ENCODE measurements around the gene TRIM26.

TRIM26 gene

GRCh38 chr6:30154709-30155519 lies 58.3 kb downstream of the TRIM26 start:
- TF ChIP-seq RAD21 (IDR thresholded peaks at IDR 0.05; ENCODE audit: low read depth), result no peak
- TF ChIP-seq TCF12 (IDR thresholded peaks at IDR 0.05; ENCODE audit: low read depth), result no peak
- TF ChIP-seq CREB1 (IDR thresholded peaks at IDR 0.05; ENCODE audit: low read depth), result no peak
- no peak for TF ChIP-seq USF1 (IDR thresholded peaks at IDR 0.05)
- TF ChIP-seq EP300 (IDR thresholded peaks at IDR 0.05; ENCODE audit: borderline replicate concordance), result no peak
- TF ChIP-seq EGR1 (IDR thresholded peaks at IDR 0.05), result no peak
- no peak for TF ChIP-seq YY1 (IDR thresholded peaks at IDR 0.05; ENCODE audit: low read depth)
- TF ChIP-seq CEBPB (IDR thresholded peaks at IDR 0.05), result no peak
- no peak for TF ChIP-seq REST (IDR thresholded peaks at IDR 0.05; ENCODE audit: low read depth)
- no peak for TF ChIP-seq TAF1 (IDR thresholded peaks at IDR 0.05; ENCODE audit: low read depth)
- TF ChIP-seq NFIC (IDR thresholded peaks at IDR 0.05), result no peak
- no peak for TF ChIP-seq MAX (IDR thresholded peaks at IDR 0.05)
- no peak for TF ChIP-seq FOXM1 (IDR thresholded peaks at IDR 0.05; ENCODE audit: borderline replicate concordance, low read depth)
- TF ChIP-seq TEAD4 (IDR thresholded peaks at IDR 0.05), result no peak

GRCh38 chr6:30154061-30154460 lies 59.1 kb downstream of the TRIM26 start:
- no peak for TF ChIP-seq CREB1 (IDR thresholded peaks at IDR 0.05; ENCODE audit: low read depth)
- TF ChIP-seq NFIC (IDR thresholded peaks at IDR 0.05), result no peak
- no peak for TF ChIP-seq EGR1 (IDR thresholded peaks at IDR 0.05)
- no peak for TF ChIP-seq RAD21 (IDR thresholded peaks at IDR 0.05; ENCODE audit: low read depth)
- no peak for TF ChIP-seq TEAD4 (IDR thresholded peaks at IDR 0.05)
- TF ChIP-seq TCF12 (IDR thresholded peaks at IDR 0.05; ENCODE audit: low read depth), result no peak
- no peak for TF ChIP-seq REST (IDR thresholded peaks at IDR 0.05; ENCODE audit: low read depth)
- TF ChIP-seq YY1 (IDR thresholded peaks at IDR 0.05; ENCODE audit: low read depth), result no peak
- TF ChIP-seq MAX (IDR thresholded peaks at IDR 0.05), result no peak

- no peak for TF ChIP-seq MAX (IDR thresholded peaks at IDR 0.05)
- TF ChIP-seq YY1 (IDR thresholded peaks at IDR 0.05; ENCODE audit: low read depth), result no peak
- TF ChIP-seq TEAD4 (IDR thresholded peaks at IDR 0.05), result no peak
- TF ChIP-seq TCF12 (IDR thresholded peaks at IDR 0.05; ENCODE audit: low read depth), result no peak
- TF ChIP-seq EP300 (IDR thresholded peaks at IDR 0.05; ENCODE audit: borderline replicate concordance), result no peak
- TF ChIP-seq EGR1 (IDR thresholded peaks at IDR 0.05), result no peak
- TF ChIP-seq REST (IDR thresholded peaks at IDR 0.05; ENCODE audit: low read depth), result no peak
Observed at GRCh38 chr6:30152910-30153610, 60.1 kb downstream of the TRIM26 start.

- TF ChIP-seq USF1 (IDR thresholded peaks at IDR 0.05), result no peak
- TF ChIP-seq ZBTB7A (IDR thresholded peaks at IDR 0.05; ENCODE audit: low read depth), result no peak
- TF ChIP-seq RAD21 (IDR thresholded peaks at IDR 0.05; ENCODE audit: low read depth), result no peak
- TF ChIP-seq EP300 (IDR thresholded peaks at IDR 0.05; ENCODE audit: borderline replicate concordance), result no peak
- TF ChIP-seq MAX (IDR thresholded peaks at IDR 0.05), result no peak
- no peak for TF ChIP-seq REST (IDR thresholded peaks at IDR 0.05; ENCODE audit: low read depth)
- no peak for TF ChIP-seq YY1 (IDR thresholded peaks at IDR 0.05; ENCODE audit: low read depth)
- TF ChIP-seq CEBPB (IDR thresholded peaks at IDR 0.05), result no peak
Observed at GRCh38 chr6:30152016-30152673, 61.1 kb downstream of the TRIM26 start.

Data from Ishikawa (cell line).